GM21825 (cell line): Measurements from ENCODE around the gene MAST4.

Experiments used
- ATAC-seq: cut with Tn5 transposase; IDR thresholded peaks from one replicate; pipeline ENCODE4 v1.9.1; 2021; ENCODE audit warnings: mild to moderate bottlenecking, moderate library complexity; ENCODE audit not compliant: unreplicated experiment

The MAST4 gene

DNA sequence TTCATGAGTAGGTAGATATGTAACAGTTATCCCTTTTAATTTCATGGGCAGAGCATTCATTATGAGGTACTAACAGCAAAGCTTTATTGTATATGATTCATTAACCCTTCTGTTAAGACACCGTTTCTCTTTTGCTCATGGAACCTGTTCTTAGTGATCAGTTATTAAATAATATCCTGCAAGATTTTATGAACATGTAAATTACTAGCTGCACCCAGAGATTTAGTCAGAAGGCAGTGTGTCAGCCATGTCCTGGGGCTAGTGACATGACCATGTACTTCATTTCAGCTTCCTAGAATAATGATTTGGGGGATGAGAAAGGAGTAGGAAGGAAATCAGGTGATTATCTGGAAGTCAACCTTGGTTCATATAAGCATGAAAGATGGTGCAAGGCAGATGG is 7.0 kb downstream of the MAST4 start:
- no peak for ATAC-seq

DNA sequence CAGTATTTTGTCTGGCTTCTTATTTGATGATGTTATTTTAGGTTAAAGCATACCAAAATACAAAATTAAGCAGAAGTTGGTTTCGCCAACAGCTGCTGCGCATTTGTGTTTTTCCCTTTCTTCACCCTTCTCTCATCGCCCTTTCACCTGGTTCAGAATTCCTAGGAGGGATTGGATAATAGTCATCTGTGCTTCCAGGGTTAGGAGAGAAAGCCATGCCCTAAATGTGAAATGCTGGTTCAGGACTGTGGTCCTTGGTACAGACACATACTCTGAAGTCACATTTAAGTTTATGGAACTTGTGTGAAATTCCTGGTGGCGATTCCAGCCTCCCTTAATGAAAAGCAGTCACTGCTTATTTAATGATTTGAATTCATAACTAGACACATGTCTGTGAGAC is 7.7 kb downstream of the MAST4 start:
- ATAC-seq: no peak

GRCh38 chr5:66606713-66607112 is 10.5 kb downstream of the MAST4 start:
- no peak for ATAC-seq

- no peak for ATAC-seq
These were observed 12.3 kb downstream of the MAST4 start for GRCh38 chr5:66608501-66608900.

DNA sequence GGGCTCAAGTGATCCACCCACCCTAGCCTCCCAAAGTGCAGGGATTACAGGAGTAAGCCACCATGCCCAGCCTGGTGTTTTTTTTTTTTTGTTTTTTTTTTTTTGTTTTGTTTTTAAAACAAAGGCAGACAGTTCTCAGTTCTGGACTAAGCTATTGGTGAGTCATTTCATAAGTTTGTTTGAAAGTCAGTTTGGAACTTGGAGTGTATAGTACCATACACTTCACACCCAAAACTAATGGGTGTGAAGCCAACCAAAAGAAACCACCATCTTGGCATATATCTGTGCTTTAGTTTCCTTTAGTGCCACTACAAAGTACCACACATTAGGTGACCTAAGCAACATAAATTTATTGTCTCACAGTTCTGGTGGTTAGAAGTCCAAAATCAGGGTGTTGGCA is 13.4 kb downstream of the MAST4 start:
- no peak for ATAC-seq

- ATAC-seq: no peak
These were observed 16.0 kb downstream of the MAST4 start for GRCh38 chr5:66612226-66612625.

- ATAC-seq: no peak
These were observed 18.9 kb downstream of the MAST4 start for GRCh38 chr5:66615136-66615535.

DNA sequence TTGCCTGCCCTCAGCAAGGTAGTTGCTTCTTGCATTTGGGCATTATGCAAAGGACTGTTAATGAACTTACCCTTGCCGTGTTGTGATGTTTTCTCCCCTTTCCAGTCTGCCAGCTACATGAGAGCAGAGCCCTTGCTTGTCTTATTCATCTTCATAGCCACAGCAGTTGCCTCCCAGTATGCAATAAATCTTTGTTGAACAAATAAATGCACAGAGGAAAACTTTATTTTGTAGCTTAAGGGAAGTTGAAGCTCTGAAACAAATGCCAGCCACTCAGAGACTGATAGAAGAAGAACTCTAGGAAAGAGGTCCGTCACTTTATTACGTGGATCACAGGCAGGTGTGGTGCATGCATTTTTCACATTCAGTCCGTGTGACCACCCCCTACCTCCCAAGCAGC is 19.7 kb downstream of the MAST4 start:
- ATAC-seq: no peak

DNA sequence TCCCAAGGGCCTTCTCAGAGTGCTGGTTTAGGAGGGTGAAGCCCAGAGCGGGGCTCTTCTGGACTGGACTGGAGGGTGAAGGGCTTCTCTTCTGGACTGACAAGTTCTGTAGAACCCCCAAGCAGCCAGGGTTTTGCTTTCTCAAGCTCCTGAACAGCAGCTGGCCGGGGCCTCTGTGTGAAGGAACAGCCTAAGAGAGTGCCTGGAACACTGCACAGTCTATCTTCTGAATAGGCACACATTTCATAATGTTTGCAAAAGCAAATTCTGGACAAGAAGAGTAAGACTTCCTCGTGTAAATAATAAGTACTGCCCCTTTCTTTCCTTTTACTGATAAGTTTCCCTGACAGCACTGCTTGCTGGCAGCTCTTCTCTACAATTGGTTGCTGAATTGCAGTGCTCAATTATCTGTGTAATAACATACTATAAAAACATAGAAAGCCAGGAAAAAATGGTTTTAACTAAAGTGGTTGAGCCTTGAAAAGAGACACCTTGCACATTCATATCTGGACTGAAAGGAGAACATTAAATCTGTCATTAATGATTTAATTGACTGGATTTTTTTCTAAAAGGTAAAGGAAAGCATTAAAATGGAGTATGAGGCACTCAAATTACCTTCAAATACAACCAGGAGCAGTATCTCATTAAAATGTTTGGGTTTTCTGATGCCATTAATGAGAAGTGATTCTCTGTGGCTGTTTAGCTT is 20.5 kb downstream of the MAST4 start:
- ATAC-seq: no peak

DNA sequence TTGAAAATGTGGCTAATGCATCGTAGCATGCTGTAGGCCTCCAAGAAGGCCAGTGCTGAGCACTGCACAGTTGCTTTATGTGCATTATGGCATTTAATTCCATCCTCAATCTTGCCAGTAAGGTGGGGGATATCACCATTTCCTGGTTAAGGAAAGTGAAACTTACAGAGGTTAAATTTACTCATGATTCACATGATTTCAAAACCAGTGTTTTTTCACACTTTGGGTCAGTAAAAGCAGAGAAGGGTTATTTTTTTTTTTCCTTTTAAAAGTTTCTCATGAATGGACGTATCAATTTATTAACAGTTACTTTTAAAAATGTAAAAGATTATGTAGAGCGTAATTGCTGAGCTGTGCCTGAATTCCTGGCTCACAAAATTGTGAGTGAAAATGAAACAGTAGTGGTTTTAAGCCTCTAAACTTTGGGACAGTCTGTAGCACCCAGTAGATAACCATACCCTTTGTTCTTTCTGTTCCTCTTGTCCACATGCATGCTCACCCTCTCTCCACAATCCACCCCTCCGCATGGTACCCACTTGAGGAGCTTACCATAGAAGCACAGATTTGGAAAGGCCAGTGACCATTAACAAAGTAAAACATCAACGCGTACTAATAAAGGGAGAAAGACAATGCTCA is 21.2 kb downstream of the MAST4 start:
- peak; percentile 54 for ATAC-seq

- no peak for ATAC-seq
These were observed 22.0 kb downstream of the MAST4 start for GRCh38 chr5:66617991-66618768.

- no peak for ATAC-seq
These were observed 24.5 kb downstream of the MAST4 start for GRCh38 chr5:66620711-66621110.

GRCh38 chr5:66621146-66621545 is 25.0 kb downstream of the MAST4 start:
- no peak for ATAC-seq

- ATAC-seq: no peak
These were observed 25.5 kb downstream of the MAST4 start for GRCh38 chr5:66621736-66622135.

- no peak for ATAC-seq
These were observed 32.4 kb downstream of the MAST4 start for GRCh38 chr5:66628561-66628960.

DNA sequence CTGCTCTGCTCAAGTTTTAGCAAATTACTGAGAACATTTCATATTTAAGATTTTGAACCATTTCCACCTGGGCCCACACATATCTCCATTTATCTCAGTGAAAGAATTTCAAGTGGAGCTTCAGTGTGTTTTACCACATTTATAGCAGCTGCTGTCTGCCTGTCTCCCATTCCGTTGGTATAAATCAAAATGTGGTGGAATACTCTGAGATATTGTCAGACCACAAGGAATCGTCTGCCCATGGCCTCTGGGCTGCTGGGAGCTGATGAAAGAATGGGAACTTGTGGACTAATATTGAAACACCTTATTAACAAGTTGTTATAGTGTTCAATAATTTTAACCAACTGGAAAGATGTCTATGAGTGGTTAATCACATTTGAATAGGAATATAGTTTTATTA is 33.3 kb downstream of the MAST4 start:
- no peak for ATAC-seq

- no peak for ATAC-seq
These were observed 37.6 kb downstream of the MAST4 start for GRCh38 chr5:66633754-66634153.

DNA sequence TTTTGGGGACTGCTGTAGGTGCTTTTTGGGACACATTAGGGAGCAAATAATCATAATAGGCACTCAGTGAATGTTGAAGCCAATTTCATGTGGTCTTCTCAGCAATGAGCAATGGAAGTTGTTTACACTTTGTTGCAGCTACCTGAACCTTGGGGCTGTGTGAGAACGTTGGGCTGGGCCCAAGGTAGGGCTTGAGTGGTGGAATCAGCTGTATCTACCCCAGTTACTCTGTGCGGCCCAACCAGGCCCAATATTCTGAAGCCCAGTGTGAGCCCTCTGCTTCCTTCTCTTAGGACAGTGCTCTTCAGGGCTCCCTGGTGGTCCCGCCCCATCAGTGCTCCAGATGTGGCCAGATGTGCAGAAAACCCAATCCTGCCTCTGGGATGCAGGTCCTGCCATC is 38.4 kb downstream of the MAST4 start:
- no peak for ATAC-seq

- no peak for ATAC-seq
These were observed 41.8 kb downstream of the MAST4 start for GRCh38 chr5:66637994-66638393.

DNA sequence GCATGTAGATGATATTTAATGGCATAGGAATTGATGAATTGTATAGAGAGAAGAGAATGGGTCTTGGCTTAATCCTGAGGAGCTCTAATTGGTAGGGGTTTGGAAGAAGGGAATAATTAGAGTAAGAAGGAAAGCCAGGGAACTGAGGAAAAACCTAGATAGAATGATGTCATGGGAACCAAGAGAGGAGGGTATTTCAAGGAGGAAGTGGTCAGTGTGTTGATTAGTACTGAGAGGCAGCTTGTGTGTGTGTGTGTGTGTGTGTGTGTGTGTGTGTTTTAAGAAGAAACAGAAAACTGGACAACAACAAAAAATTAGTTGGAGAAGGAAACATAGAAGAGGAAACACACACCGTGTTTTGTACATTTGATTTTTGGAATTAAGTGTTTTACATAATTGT is 42.8 kb downstream of the MAST4 start:
- no peak for ATAC-seq

- ATAC-seq: no peak
These were observed 46.3 kb downstream of the MAST4 start for GRCh38 chr5:66642538-66642937.

DNA sequence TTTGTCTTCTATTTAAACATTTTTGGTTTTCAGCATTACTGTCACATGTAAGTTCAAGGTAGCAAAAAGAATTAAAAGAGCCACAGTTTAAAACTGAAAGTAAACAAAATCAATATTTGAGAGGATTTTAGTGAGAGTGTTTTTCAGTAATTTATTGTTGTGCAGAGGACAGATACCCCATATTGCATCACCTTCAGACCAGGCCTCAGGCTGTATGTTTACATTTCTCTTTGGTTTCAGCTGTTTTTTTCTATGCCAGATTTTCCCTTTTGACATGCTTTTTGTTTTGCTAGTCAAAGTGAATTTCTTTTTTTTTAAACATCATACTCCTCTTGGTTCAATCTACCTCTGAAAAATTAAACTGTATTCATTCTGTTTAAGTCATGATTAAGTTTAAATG is 47.2 kb downstream of the MAST4 start:
- no peak for ATAC-seq
